ENCODE measurements around the gene CD82.

GRCh38 chr11:44611687-44612434, 46.4 kb downstream of the CD82 start:
- TF ChIP-seq CTCF (optimal IDR thresholded peaks at IDR 0.05 in 1 of 3, IDR thresholded peaks at IDR 0.05 in 1 of 3, conservative IDR thresholded peaks at IDR 0.05 in 1 of 3; ENCODE audit: extremely low read depth in 1 of 3, insufficient read depth in 2 of 3, low read length in 3 of 3) (no peak), EZH2 (IDR thresholded peaks at IDR 0.05; ENCODE audit: low read length) (no peak)
